ENCODE data around the gene TMEM201.

The TMEM201 gene

DNA sequence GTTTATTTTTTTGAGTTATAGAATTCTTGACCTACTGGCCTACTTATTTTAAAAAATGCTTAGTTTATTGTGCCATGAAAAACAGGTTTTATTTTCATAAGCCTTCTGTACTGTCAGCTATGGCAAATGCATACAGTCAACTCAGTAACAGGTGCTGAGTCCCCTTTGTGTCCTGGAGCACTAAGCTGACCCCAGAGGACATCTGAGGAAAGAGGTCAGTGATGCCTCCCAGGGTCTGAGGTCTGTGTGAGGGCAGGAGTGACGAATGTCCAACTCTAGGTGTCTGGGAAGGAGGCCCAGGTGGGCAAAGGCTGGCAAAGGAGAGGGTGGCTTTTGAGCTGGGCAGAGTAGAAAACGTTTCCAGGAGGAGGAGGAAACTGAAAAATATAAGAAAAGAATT is 7.8 kb upstream of the TMEM201 start:
- DNase-seq (ENCODE audit: low read depth, low spot score) = no peak

DNA sequence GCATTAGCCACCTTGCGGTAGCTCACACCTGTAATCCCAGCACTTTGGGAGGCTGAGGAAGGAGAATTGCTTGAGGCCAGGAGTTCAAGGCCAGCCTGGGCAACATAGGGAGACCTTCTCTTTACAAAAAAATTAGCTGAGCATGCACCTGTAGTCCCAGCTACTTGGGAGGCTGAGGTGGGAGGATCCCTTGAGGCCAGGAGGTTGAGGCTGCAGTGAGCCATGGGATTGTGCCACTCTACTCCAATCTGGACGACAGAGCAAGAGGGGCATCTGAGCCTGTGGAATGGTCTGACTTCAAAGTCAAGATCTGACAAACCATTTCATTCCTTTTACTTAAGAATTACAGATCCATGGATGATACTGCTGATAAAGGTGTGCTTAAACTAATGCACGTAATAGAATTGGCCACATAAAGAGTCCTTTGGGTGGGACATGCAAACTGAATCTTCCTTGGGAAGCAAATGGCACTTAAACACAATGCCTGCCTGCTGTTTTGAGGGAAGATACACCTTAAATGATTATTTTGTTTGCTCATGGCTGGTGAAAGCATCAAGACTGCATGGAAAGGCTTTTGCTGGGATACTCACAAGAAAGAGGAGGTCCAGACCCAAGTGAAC is 2.5 kb upstream of the TMEM201 start:
- no peak for DNase-seq (ENCODE audit: low read depth, low spot score)

DNA sequence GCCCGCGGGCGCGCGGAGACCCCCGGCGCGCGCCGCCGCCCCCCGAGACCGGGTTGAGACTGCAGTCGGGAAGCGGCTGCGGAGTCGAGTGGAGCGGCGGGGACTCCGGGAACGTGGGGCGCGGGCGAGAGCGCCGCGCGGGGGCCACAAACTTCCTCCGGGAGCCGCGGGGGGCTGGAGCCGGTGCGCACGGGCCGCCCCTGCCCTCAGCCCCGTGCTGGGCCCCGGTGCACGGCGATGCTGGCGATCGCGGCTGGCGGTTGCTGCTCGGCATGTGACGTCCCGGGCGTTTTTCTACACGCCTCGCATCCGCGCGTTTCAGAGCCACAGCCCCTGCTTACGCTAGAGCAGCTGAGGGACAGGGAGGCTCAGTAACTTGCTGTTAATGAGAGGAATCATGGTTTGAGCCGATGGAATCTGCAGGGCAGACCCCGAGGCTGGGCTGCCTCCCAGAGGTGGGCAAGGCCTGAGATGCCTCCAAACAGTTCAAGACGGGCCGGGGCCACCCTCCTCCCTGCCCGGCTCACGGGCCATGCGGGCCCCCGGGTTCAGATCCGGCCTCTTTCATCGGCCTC is 520 bp downstream of the TMEM201 start:
- DNase-seq (ENCODE audit: low read depth, low spot score) = no peak

DNA sequence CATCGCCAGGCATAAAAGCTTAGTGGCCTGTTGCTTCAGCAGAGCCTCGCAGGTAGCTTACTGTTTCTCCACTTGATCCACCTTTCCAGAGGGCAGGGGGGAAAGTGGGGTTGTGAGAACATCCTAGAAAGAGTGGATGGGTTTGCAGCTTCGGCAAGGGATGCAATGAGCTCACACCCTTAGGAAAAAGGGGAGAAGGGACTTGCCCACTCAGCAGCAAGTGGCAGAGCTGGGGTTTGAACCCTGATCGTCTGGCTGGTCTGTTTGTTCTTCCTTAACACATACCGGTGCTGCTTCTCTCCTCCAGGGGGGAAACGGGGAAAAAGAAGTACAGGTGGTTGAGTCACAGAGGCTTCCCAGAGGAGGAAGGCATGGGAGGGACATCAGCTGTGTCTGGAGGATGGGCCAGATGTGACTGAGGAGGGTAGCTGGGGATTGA is 1.0 kb downstream of the TMEM201 start:
- no peak for DNase-seq (ENCODE audit: low read depth, low spot score)

DNA sequence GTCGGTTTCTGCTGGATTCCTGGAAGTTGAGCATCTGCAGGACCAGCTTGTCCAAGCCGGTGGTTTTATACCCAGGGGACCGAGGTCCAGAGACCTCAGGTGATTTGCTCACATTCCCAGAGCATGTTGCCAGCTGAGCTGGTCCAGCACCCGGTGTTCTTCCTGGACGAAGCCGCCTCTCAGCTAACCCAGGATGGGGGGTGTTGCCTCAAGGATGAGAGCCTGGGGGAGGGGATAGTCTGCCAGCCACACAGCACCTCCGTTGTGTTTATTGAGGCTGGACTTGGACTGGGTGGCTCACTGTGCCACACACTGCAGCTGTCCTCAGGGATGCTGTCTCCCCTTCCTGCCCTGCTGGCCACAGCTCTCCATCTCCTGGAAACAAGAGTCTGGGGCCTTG is 1.5 kb downstream of the TMEM201 start:
- DNase-seq (ENCODE audit: low read depth, low spot score) = no peak

DNA sequence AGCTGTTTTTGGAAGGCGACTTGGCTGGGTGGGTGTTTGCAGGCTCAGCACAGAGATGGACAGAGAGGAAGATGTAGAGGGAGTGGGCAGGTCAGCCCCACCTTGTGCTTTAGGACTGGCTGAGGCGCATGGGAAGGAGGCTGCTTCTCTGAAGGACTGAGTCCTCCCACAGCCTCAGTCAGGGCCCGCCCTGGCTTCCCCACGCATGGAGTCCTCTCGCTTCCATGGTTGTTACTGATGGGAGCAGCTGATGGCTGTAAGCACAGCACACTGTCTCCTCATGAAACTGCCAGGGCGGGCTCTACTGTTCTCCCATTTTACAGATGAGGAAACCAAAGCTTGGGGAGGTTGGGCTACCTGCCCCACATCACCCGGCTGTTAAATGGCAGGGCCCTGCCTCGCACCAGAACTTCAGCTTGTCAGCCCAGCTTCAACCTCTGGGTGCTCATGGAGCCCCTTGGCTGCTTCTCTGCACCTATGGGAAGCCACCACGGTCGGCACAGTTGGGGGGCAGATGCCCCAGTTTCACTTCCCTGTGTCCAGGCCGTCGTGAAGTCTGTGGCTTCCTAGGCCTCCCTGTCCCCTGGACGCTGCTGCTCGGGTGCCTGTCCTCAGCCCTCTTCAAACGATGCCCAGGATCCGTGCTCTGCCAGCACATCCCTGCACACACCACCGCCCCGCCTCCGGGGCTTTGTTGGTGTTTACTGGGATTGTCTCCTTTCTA is 2.4 kb downstream of the TMEM201 start:
- no peak for DNase-seq (ENCODE audit: low read depth, low spot score)

DNA sequence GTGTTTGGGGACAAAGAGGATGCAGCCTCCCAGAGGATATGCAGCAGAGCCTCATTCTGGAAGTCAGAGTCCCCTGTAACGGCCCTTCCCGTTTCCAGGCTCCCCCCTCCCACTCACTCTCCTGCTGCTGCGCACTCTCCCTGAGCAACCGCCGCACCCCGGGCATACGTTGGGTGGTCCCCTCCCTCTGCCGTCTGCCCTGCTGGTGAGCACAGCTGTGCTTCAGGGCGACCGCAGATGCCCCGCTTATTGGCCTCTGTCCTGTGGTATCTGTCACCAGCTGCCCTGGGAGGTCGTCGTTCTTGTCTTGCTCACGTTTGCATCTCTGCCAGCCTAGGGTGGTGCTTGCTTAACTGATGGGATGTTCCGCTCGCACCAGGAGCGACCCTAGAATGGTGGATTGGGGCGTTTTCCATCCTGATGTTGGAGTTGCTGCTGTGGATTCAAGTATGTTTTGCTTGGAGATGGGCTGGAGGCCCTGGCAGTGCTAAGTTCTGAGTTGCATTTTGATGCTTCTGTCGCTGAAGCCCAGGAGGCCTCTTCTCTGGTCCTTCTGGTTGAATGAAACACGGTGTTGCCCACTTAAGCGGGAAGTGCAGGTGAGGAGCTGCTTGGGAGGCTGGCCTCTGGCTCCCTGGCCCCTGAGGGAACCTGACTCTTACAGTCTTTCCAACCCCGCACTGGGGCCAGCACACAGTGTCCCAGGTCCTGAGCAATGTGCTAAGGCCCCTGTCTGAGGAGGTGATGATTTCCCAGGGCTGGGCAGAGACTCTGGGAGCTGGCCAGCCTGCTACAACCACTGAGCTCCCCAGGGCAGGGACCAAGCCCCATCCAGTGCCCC is 3.2 kb downstream of the TMEM201 start:
- no peak for DNase-seq (ENCODE audit: low read depth, low spot score)

DNA sequence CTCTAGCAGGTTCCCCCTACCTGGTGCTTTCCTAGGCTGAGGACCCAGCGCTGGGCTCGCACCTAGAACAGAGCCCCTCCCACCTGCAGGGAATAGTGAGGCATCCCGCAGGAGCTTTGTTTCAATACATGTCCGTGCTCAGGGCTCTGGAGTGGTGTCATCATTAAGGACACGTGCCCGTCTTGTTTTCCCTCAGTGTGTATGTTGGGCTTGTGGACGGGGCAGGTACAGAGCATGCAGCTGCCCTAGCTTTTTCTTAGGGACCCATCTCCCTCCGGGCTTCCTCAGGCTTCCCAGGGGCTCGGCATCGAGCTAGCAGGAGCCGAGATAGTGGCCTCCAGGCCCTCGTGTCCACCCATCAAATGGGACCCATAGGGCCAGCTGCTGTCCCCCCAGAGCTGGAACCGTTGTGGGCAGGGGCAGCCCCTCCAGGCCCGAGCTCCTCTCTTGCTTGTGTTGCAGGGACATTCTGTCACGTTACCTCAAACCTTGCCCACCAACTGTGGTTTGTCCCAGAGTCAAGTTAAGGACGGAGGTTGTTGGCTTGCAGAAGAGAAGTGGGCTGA is 3.9 kb downstream of the TMEM201 start:
- no peak for DNase-seq (ENCODE audit: low read depth, low spot score)

DNA sequence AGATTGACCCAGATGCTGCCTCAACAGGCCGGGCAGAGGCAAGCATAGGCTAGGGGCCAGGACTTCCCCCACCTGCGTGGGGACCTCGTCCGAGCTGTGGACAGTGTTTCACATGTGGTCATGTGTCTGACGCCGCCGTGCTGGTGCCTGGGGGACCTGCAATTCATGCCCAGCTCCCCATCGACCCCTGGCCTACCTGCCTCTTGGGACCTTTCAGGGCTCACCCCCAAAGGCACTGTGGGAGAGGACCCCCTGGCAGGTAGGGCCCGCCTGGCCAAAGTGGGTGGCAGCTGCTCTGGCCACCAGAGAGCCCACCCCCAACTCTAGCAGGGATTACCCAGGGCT is 4.4 kb downstream of the TMEM201 start:
- DNase-seq (ENCODE audit: low read depth, low spot score) = no peak

DNA sequence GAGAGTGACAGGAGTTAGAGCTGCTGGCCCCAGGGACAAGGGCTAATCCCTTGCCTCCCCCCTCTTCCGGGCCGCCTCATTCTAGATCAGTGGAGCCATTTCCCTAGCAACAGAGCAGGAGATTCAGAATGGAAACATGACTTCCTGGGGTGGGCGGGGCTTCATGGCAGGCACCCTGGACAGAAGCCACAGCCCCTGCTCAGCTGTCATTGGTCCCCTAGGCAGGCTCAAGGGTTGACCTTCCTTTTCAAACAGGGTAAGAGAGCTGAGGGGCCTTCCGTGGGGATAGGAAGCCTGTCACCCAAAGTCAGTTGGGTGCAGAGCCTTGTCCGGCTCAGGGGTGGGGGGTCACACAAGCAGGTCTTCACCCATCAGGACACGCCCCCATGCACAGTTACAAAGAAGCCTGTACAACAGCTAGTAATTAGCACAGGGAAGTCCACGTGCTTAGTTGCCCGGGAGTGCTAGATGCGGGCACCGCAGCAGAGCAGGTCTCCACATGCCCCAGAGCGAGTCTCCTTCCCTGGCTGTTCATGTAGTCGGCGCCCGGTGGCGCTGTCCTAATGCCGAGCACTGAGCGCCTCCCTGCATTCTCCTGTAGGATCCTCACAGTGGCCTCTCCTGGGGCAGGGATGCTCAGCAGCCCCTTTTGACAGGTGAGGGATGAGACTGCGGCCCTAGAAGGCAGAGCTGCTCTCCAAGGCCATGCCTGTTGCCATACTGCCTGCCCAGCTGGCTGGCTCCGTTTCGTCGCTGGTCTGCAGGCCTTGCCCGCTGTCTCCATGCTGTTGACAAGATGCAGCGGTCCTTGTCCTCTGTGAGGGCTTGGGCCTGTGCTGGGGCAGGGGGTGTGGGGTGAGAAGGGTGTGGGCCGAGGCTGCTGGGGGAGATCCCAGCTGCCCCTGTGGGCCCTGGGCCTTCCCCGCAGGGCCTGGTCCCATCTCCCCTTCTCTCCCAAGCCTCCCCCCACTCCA is 5.1 kb downstream of the TMEM201 start:
- DNase-seq (ENCODE audit: low read depth, low spot score) = no peak

DNA sequence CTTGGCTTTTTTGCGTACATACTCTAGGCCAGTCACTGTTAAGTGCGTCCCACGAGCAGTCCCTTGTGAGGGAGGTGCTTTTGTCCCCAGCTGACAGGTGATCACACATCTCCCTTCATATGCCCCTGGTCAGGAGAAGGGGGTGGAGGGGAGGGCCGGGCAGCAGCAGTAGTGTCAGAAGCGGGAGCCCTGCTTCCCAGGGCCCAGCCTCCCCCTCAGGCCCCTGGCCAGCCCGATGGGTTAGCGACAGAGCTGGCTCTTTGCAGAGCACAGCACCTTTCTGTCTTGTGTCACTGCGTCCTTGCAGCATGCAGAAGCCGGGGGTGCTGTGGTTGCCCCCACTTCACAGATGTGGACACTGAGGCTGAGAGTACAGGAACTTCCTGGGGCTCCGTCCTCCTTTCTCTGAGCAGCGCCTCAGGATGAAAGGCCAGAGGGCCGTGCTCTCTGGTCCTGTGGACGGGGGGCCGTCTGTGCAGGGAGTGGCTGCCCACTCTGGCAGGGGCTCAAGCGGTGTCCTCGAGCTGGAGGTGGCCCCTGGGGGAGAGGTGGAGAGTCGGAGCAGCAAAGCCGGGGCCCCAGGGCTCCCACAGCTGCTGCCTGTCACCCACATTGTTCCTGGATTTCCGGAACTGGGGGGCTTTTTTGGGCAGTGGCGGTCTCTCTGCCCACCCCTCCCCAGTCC is 5.9 kb downstream of the TMEM201 start:
- no peak for DNase-seq (ENCODE audit: low read depth, low spot score)

DNA sequence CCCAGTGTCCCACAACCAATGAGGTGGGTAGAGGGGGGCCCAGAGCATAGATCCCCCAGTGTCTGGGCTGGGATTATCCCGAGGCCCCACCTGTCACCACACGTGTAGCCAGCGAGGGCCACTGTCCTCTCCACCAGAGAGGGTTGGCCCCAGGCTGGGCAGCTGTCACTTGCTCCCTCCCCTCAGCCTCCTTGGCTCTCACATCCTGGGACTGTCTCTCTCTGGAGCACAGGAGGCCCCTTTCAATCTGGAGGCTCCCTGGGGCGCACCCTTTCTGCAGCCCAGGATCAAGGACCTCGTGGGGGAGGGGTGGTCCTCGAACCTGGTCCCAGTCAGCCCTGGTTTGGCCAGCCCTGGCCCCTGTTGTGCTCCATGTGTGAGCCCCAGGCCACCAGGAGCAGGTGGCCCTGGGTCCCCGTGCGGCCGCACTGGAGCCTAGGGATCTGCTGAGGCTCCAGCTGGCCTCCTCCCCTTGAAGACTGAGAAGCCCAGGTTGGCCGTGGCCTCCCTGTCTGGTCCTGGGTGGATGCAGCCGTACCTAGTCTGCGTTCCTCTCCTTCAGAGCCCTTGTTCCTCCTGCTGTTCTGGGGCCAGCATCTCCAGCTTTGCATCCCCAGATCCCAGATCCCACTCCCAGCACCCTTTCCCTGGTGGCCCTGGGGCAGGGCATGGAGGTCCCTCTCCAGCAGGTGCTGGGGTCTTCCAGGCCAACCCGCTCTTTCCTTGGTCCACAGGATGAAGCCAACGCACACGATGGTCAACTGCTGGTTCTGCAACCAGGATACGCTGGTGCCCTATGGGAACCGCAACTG is 6.7 kb downstream of the TMEM201 start:
- DNase-seq (ENCODE audit: low read depth, low spot score) = no peak

DNA sequence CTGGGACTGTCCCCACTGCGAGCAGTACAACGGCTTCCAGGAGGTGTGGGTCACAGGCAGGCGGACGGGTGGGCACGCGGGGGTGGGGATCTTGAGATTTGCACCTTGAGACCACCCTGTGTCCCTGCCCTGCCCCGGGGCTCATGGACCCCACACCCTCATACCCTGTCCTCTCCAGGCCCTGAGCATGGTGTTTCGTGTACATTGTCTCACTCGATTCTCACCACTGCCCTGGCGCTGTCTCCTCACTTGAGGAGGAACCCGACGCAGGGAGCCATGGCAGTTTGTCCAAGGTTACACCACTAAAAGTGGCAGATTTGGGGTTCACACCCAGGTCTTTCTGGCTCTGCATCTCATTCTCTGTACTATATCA is 7.2 kb downstream of the TMEM201 start:
- no peak for DNase-seq (ENCODE audit: low read depth, low spot score)

DNA sequence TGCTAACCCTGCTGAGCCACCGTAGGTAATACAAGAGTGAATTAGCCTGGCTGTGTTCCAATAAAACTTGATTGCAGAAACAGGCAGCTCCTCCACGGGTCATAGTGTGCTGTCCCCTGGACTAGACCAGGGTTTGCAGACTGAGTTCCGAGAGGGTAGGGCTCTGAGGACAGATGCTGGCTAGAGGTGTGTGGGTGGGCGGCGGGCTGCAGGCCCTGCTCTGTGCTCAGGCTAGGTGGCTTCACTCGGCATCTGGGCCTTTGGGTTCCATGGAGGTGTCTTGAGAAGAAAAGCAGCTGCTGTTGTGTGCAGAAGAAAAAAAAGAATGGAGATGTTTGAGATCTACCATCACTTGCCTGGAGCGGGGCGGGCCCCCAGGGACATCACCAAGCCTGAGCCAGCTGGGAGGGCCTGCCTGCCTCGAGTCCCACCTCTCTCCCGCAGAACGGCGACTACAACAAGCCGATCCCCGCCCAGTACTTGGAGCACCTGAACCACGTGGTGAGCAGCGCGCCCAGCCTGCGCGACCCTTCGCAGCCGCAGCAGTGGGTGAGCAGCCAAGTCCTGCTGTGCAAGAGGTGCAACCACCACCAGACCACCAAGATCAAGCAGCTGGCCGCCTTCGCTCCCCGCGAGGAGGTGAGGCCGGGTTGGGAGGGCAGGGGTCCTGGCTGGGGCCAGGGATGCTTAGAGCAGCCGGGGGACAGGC is 7.9 kb downstream of the TMEM201 start:
- DNase-seq (ENCODE audit: low read depth, low spot score) = no peak

DNA sequence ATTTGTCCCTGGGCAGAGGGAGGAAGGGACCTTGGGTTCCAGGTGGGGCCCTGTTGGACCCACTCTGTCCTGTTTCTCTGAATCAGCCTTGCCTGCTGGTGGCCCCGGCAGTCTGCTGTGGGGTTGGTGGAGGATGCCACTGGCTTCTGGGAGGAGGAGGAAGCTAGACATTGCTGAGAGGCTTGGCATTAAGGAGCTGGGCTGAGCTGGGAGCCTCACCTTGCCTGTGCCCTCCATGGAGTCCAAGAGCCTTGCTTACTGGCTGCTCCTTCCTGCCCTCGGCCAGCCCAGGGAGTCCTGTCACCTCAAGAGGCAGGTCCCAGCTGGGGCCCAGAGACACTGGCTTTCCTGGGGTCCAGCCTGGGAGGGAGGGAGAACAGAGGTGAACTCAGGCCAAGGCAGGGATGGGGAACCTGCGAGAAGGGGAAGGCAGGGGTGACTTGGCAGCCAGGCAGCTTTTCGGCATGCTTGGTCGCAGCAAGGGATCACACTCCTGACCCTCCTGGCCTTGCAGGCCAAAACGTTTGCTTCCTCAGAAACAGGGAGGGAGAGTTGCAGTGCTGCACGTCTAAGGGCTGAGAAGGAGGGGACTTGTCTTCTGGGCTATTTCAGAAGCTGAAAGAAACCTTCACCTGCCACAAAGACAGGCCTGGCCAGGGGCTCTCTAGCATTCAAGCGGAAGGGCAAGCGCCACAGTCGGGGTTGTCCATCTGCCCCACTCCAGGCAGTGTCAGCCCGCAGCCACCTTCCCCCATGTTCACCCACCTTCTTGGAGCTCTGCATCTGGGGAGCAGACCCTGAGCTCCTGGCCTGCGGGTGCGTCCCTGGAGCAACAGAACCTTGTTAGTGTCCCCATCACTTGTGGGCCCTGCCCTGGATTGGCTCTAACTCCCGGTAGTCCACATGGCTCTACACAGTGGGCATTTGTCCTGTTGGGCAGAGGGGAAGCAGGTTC is 8.9 kb downstream of the TMEM201 start:
- no peak for DNase-seq (ENCODE audit: low read depth, low spot score)

DNA sequence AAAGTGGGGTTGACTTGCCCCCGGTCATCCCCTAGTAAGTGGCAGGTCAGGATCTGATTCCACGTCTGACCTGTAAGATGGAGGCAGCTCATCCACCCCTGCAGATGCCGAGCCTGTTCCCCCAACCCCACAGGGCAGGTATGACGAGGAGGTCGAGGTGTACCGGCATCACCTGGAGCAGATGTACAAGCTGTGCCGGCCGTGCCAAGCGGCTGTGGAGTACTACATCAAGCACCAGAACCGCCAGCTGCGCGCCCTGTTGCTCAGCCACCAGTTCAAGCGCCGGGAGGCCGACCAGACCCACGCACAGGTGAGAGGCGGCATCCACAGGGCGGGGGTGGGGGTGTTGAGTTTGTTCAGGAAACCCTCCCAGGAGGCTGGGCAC is 9.6 kb downstream of the TMEM201 start:
- no peak for DNase-seq (ENCODE audit: low read depth, low spot score)

DNA sequence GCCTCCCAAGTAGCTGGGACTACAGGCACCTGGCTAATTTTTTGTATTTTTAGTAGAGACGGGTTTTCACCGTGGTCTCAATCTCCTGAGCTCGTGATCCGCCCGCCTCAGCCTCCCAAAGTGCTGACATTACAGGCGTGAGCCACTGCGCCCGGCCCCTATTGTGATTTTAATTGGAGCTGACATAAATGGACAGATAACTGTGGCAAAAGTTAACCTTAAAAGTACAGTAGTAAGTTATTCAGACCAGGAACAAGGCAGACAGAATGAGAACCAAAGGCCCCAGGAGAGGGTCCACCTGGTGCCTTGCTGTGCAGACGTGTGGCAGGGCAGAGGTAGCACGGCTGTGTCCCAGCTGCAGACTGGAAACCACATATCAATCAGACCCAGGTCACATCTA is 11.0 kb downstream of the TMEM201 start:
- no peak for DNase-seq (ENCODE audit: low read depth, low spot score)

Measured in activated CD4-positive, CD25-positive, alpha-beta regulatory T cell treated with anti-CD3 and anti-CD28 coated beads, Interleukin-2, amount 50 U/mL, for 16 hours (primary cell).